ENCODE measurements around the gene HSP90B1.

The HSP90B1 gene

GRCh38 chr12:103929046-103929783, 995 bp upstream of the HSP90B1 start:
- peak; percentile 76 to 82 for DNase-seq (ENCODE audit: low read depth in 2 of 2)

- no peak for DNase-seq (ENCODE audit: low read depth in 2 of 2)
These were observed 501 bp upstream of the HSP90B1 start for GRCh38 chr12:103929784-103930033.

GRCh38 chr12:103930787-103931735, 851 bp downstream of the HSP90B1 start:
- DNase-seq (ENCODE audit: low read depth in 2 of 2): no peak

- no peak for DNase-seq (ENCODE audit: low read depth in 2 of 2)
These were observed 3.0 kb downstream of the HSP90B1 start for GRCh38 chr12:103933237-103933636.

GRCh38 chr12:103936679-103937078, 6.5 kb downstream of the HSP90B1 start:
- no peak for DNase-seq (ENCODE audit: low read depth in 2 of 2)

- no peak for DNase-seq (ENCODE audit: low read depth in 2 of 2)
These were observed 14.8 kb downstream of the HSP90B1 start for GRCh38 chr12:103944964-103945363.

- no peak for DNase-seq (ENCODE audit: low read depth in 2 of 2)
These were observed 17.8 kb downstream of the HSP90B1 start for GRCh38 chr12:103947871-103948555.

- no peak for DNase-seq (ENCODE audit: low read depth in 2 of 2)
These were observed 18.7 kb downstream of the HSP90B1 start for GRCh38 chr12:103948746-103949406.

GRCh38 chr12:103952497-103952896, 22.3 kb downstream of the HSP90B1 start:
- no peak for DNase-seq (ENCODE audit: low read depth in 2 of 2)

- no peak for DNase-seq (ENCODE audit: low read depth in 2 of 2)
These were observed 25.8 kb downstream of the HSP90B1 start for GRCh38 chr12:103955811-103956508.

- no peak for DNase-seq (ENCODE audit: low read depth in 2 of 2)
These were observed 26.4 kb downstream of the HSP90B1 start for GRCh38 chr12:103956509-103957027.

GRCh38 chr12:103957865-103958388, 27.7 kb downstream of the HSP90B1 start:
- no peak for DNase-seq (ENCODE audit: low read depth in 2 of 2)

- DNase-seq (ENCODE audit: low read depth in 2 of 2): no peak
These were observed 28.4 kb downstream of the HSP90B1 start for GRCh38 chr12:103958621-103959020.

GRCh38 chr12:103960616-103961227, 30.5 kb downstream of the HSP90B1 start:
- no peak for DNase-seq (ENCODE audit: low read depth in 2 of 2)

GRCh38 chr12:103962493-103962892, 32.3 kb downstream of the HSP90B1 start:
- DNase-seq (ENCODE audit: low read depth in 2 of 2): no peak

GRCh38 chr12:103964805-103965204, 34.6 kb downstream of the HSP90B1 start:
- DNase-seq (ENCODE audit: low read depth in 2 of 2): no peak

GRCh38 chr12:103965255-103965589, 35.0 kb downstream of the HSP90B1 start:
- DNase-seq (ENCODE audit: low read depth in 2 of 2): no peak

- peak; percentile 96 to 97 for DNase-seq (ENCODE audit: low read depth in 2 of 2)
These were observed 35.6 kb downstream of the HSP90B1 start, which contains the start of gene TDG for GRCh38 chr12:103965590-103966504. TDG (plus strand) TSS chr12:103965872; CDS start chr12:103966038, 166 bp downstream.

- DNase-seq (ENCODE audit: low read depth in 2 of 2): no peak
These were observed 36.5 kb downstream of the HSP90B1 start for GRCh38 chr12:103966736-103967135.
